Stimulated activated CD8-positive, alpha-beta memory T cell treated with anti-CD3 and anti-CD28 coated beads, Interleukin-7, amount 100 ng/mL, for 48 hours (primary cell): Measurements from ENCODE around the gene FBLN7.

Source experiments
- DNase-seq, 2 donors: peaks; one replicate each; pipeline ENCODE4 v3.0.0-alpha.2; 2020; ENCODE audit warnings: low read depth in 1 of 2; ENCODE audit errors: extremely low read depth in 1 of 2

Gene FBLN7

DNA sequence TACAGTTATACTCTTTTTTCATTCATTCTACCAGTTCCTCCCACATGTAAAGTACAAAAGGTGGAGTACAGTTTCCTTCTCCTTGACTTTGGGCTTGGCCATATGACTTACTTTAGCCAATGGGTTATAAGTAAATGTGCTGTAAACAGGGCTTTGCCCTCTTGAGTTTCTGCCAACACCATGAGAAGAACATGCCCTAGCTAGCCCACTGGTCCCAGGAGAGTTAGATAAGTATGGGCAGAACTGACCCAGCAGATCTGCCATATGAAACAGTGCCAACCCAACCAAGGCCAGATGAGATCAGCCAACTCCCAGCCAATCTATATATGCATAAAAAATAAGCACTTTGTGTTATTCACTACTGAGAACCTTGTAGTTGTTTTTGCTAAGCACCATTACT is 91.2 kb downstream of the FBLN7 start:
- DNase-seq = no peak

DNA sequence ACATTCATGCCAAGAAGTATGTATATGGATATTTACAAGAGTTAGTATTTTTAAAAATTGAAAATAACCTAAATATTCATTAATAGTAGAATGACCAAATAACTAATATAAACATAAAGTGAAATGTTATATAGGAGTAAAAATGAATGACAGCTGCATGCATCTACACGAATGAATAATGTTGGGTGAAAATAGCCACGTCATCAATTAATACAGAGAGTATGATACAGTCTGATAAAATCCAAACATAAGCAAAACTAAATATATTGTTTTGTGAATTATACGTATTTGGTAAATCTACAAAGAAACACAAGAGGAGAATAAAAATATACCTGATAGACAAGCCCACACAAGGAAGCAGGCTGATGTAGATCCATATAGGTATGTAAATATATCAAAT is 92.2 kb downstream of the FBLN7 start:
- DNase-seq = no peak
